NCI-H226 (cell line): ENCODE measurements around the gene RNPEP.
"Not testable (repeated sequence)": the region's sequence is repeated elsewhere in the genome, so short reads cannot be mapped to it uniquely, and the experiment has no call there.

Experiments used
- DNase-seq: peaks from one replicate; pipeline ENCODE4 v3.0.0-alpha.2; 2015

Gene RNPEP

GRCh38 chr1:201982623-201983379 lies at the start of gene RNPEP:
Gene RNPEP, plus strand, starts transcription at chr1:201982648. Its CDS starts 19 bp downstream, at chr1:201982667.
- DNase-seq = peak; percentile 83

- DNase-seq = no peak
Measured at GRCh38 chr1:201933840-201934430, 48.5 kb upstream of the RNPEP start.

GRCh38 chr1:201937624-201938213 lies 44.7 kb upstream of the RNPEP start:
- peak; percentile 72 for DNase-seq

- DNase-seq = no peak
Measured at GRCh38 chr1:201938440-201939035, 43.9 kb upstream of the RNPEP start.

DNA sequence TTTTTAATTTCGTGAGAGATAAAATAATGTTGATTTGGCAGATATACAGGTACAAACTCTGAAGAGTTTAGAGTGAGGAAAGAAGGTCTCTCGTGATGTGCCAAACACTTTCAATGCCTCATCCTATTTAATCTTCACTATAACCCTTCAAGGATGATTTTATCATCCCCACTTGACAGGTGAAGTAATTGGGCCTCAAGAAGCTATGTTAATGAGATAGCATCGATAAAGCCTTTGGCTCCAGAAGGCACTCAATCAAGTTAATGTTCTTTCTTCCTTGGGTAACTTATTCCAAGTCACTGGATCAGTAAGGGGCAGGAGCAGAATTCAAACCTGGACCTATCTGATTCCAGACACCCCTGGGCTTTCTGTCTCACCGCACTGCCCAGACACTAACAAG lies 43.3 kb upstream of the RNPEP start:
- no peak for DNase-seq

- no peak for DNase-seq
Measured at GRCh38 chr1:201939574-201939973, 42.9 kb upstream of the RNPEP start.

- not testable (repeated sequence) for DNase-seq
Measured at GRCh38 chr1:201940316-201940715, 42.1 kb upstream of the RNPEP start.

DNA sequence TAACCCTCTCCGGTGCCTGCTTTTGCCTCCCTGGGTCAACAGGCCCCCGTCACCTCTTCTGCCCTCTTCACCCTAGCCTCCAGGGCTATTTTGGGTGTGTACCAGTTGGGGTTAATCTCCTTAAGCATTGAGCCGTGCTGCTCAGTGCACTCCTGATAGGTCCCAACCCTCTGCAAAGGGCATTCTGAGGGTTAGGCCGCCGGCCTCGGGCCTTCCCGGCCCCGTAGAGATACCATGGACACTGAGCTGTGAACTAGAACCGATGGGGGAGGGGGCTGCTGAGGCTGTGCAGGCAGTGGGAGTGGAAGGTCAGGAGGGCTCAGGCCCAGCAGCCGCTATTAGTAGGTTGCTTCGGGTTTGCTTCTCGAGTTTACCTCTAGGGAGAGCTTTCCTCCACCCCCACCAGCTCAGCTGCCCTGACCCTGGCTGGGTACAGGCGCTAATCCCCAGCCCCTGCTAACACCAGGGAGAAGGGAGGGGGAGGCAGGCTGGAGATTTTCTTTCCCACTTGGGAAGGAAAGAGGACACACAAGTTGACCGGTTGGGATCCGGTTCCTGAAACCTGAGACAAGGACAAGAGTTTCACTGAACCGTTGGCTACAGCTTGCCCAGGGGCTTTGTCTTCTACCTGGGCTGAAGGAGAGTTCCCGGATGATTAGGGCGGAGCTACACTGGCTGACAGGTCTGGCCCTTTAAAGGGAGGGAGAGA lies 40.9 kb upstream of the RNPEP start:
- no peak for DNase-seq

DNA sequence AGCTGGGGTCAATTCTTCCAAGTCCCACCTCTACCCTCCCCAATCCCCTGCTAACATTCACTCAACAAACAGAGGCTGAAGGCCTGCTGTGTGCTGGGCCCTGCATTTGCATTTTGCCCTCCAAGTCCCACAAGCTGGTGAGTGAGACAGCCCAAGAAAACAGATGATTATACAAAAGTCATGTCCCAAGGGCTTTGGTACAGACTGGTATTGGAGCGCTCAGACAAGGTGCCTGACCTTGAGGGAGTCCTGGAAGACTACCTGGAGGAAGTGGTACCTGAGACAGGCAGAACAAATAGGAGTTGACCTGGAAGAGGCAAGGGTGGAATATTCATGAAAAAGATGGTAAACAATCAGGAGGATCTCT lies 40.3 kb upstream of the RNPEP start:
- DNase-seq = no peak

- no peak for DNase-seq
Measured at GRCh38 chr1:201944002-201944401, 38.4 kb upstream of the RNPEP start.

GRCh38 chr1:201944639-201945038 lies 37.8 kb upstream of the RNPEP start:
- DNase-seq = no peak

DNA sequence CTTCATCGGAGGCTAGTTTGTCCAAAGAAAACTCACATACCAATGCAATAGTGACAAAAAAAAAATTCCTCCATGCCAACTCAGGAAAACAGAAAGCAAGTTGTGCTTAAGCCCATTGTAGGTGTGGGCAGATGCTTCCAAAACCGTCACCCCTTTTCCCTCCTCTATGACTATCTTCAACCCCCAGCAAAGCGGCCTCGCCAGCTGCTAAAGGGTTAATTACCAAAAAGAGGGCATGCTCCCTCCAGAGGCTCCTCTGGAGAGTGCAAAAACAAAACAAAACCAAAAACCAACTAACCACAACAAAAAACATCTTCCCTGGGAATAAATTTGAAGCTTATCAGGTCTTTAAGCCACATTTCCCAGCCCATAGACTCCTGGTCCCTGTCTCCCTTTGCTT lies 37.3 kb upstream of the RNPEP start:
- DNase-seq = no peak

DNA sequence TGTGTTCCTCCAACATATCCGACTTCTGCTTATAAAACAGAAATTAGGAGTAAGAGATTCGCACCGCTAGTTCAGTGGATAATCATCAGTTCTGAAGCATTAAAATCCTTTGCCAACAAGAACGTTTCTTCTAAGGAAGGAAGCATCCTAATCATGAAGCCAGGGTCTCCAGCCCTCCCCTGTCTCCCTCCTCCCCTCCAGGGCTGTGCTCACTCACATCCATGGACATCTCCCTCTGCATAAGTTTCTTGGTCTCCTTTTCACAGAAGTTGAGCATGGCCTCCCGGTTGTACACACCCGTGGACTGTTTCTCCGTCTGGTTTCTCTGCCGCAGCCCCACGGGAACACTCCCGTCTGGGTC lies 36.6 kb upstream of the RNPEP start:
- no peak for DNase-seq

DNA sequence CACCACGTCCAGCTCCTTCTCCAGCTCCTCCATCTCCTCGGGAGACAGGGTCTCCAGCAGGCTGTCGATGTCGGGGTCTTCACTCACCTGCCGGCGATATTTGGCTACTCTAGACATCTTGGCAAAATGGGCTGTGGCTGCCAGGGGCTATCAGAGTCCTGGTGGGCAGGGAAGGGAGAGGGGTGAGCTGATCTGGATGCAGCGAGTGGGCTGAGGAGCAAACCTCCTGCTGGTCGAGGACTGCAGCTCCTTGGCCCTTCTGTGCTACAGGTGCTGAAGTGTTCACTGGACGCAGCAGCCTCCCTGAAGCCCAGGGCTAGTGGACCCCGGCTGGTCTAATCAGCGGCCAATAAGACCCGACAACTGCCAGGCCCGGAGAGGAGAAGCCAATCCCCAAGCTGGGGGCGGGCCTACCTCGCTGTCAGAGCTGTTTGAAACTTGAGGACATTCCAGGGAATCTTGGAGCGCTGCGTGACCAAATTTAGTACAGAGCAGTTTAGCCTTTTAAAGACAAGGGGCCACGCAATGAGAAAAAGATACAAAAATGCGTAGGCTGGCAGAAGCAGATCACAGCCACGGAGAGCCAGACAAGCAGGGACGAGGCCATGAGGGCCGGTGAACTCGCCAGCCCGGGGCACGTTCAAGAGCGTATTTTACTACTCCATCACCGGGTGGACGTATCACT lies 36.1 kb upstream of the RNPEP start, which contains the start of gene LMOD1:
Gene LMOD1 (minus strand): TSS at position 325 of the 685 bp plus-strand sequence. CDS start 208 bp downstream, at position 117.
- peak; percentile 47 for DNase-seq

DNA sequence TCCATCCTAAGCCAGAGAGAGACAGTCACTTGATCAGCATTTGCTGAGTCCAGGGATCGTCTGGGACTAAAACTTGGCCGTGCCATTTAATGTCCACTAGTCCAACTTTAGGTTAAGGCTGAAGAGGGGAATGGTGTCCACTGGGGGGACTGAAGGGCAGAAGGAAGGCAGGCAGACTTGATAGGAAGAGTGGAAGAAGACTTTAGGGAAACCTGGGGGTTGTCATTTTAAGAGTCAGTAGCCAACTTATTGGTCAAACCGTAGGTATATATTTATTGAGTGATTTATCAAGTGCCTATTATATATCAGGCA lies 34.8 kb upstream of the RNPEP start:
- DNase-seq = no peak

DNA sequence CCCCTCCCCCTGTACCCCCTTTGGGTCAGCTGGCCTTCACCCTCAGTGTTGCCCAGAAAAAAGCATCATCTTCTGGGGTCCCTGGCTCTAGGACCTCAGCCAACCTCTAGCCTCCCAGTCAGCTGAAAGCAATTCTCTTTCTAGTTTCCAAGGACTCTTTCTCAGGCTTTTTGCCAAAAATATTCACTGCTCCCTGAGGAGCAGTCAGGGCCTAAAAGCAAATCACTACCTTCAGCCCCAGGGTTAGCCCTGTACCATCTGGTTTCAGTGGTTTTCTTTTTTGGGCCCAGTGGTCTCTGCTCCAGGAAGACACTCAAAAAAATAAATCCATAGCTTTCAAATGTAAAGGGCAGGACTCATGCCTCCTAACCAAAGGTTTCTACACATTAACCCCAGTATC lies 33.0 kb upstream of the RNPEP start:
- no peak for DNase-seq

GRCh38 chr1:201954263-201955008 lies 28.0 kb upstream of the RNPEP start:
- no peak for DNase-seq

- DNase-seq = peak; percentile 99
Measured at GRCh38 chr1:201955009-201955728, 27.3 kb upstream of the RNPEP start, which contains the start of gene TIMM17A. Gene TIMM17A, plus strand, starts transcription at chr1:201955503. Its CDS starts 24 bp downstream, at chr1:201955527.

DNA sequence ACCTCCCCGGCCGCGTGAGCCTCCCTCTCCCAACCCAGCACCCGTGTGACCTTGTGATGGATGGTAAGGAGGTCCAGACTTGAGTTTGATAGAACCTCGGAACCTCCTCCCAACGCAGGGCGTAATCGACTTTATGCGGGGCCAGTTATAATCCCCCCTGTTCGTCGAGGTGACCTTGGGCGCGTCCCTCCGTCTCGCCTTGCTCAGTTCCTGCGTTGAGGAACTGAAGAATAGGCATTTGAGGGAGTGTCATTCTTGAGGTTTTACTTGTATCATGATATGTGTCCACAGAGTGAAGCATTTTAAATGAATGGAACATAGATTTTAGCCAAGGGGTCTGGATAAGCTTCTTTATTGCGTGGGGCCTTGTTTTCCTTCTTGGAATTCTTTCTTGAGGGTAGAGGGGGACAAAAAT lies 26.7 kb upstream of the RNPEP start:
- no peak for DNase-seq

GRCh38 chr1:201958348-201958747 lies 24.1 kb upstream of the RNPEP start:
- DNase-seq = no peak

DNA sequence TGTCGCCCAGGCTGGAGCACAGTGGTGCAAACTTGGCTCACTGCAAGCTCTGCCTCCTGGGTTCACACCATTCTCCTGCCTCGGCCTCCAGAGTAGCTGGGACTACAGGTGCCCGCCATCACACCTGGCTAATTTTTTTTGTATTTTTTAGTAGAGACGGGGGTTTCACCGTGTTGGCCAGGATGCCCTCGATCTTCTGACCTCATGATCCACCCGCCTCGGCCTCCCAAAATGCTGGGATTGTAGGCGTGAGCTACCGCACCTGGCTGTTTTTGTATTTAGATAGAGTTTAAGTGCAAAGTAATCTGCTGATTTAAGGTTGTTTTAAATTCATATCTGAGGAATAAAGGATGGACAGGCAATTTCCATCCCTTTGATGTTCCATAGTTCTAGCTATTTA lies 20.1 kb upstream of the RNPEP start:
- DNase-seq = not testable (repeated sequence)
